ENCODE data around the gene RGS8. TPM values are rescaled to one million over a fixed set of nuclear protein-coding genes. Genes with fewer than 3 reads are reported as not detected.
A peak's percentile ranks its signal among the peaks of the same experiment; 100 is the strongest.

Gene RGS8
- total RNA-seq, 1 experiment from 2014 or later = 0.66 TPM

GRCh38 chr1:182703539-182703938, 19.2 kb upstream of the RGS8 start (continued):
- TF ChIP-seq ZBTB21 (CRISPR knock-in tag; IDR thresholded peaks at IDR 0.05; ENCODE audit: borderline replicate concordance) (no peak), ETV6 (CRISPR knock-in tag; IDR thresholded peaks at IDR 0.05) (no peak)

DNA sequence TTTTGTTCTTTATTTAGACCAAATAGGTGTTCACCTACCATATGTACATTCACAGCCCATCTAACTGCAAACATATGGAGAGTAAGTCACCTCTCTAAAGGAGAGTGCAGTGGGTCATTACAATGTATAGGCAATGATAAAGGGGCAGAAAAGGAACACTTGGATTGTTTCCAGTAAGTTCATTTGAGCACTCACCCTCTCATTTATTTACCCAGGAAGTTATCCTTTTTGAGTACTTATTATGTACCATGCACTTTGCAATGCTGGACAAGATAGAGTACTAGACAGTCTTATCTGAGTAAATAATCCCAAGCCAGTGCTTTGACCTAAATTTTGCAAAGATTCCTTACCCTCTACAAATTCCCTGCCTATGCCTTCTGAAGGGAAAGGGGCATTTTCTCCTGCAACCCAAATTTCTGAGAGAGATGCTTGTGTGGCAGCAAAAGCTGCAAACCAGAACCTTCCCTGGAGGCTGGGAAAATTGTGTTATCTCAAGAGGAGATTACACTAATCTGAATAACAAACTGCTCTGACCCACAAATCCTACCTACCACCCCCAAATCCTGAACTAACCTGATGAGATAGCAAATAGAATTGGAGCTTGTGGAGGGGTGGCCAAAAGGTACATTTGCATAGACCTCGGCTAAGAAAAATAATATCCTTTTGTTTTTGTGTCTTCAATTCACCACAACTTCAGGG, 18.6 kb upstream of the RGS8 start:
- TF ChIP-seq EMX1 (CRISPR knock-in tag; IDR thresholded peaks at IDR 0.05) = no peak
- no peak for TF ChIP-seq FOXP1 (CRISPR knock-in tag; IDR thresholded peaks at IDR 0.05; ENCODE audit: borderline replicate concordance)
- no peak for TF ChIP-seq NR1H2 (CRISPR knock-in tag; IDR thresholded peaks at IDR 0.05)
- TF ChIP-seq SP1 (CRISPR knock-in tag; conservative IDR thresholded peaks at IDR 0.05) = no peak
- no peak for TF ChIP-seq SMAD4 (CRISPR knock-in tag; IDR thresholded peaks at IDR 0.05)
- no peak for TF ChIP-seq GTF2I (CRISPR knock-in tag; conservative IDR thresholded peaks at IDR 0.05)
- TF ChIP-seq GRHL2 (CRISPR knock-in tag; IDR thresholded peaks at IDR 0.05; ENCODE audit: insufficient replicate concordance, severe bottlenecking) = no peak
- no peak for TF ChIP-seq USF2 (CRISPR knock-in tag; IDR thresholded peaks at IDR 0.05)
- TF ChIP-seq, protein P1, sequence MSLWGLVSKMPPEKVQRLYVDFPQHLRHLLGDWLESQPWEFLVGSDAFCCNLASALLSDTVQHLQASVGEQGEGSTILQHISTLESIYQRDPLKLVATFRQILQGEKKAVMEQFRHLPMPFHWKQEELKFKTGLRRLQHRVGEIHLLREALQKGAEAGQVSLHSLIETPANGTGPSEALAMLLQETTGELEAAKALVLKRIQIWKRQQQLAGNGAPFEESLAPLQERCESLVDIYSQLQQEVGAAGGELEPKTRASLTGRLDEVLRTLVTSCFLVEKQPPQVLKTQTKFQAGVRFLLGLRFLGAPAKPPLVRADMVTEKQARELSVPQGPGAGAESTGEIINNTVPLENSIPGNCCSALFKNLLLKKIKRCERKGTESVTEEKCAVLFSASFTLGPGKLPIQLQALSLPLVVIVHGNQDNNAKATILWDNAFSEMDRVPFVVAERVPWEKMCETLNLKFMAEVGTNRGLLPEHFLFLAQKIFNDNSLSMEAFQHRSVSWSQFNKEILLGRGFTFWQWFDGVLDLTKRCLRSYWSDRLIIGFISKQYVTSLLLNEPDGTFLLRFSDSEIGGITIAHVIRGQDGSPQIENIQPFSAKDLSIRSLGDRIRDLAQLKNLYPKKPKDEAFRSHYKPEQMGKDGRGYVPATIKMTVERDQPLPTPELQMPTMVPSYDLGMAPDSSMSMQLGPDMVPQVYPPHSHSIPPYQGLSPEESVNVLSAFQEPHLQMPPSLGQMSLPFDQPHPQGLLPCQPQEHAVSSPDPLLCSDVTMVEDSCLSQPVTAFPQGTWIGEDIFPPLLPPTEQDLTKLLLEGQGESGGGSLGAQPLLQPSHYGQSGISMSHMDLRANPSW (CRISPR knock-in tag; conservative IDR thresholded peaks at IDR 0.05; ENCODE audit: low read depth) = no peak
- no peak for TF ChIP-seq ZNF232 (CRISPR knock-in tag; IDR thresholded peaks at IDR 0.05)
- no peak for TF ChIP-seq NFE2L1 (CRISPR knock-in tag; IDR thresholded peaks at IDR 0.05)
- TF ChIP-seq GABPB1 (CRISPR knock-in tag; IDR thresholded peaks at IDR 0.05) = no peak
- TF ChIP-seq, protein P2, sequence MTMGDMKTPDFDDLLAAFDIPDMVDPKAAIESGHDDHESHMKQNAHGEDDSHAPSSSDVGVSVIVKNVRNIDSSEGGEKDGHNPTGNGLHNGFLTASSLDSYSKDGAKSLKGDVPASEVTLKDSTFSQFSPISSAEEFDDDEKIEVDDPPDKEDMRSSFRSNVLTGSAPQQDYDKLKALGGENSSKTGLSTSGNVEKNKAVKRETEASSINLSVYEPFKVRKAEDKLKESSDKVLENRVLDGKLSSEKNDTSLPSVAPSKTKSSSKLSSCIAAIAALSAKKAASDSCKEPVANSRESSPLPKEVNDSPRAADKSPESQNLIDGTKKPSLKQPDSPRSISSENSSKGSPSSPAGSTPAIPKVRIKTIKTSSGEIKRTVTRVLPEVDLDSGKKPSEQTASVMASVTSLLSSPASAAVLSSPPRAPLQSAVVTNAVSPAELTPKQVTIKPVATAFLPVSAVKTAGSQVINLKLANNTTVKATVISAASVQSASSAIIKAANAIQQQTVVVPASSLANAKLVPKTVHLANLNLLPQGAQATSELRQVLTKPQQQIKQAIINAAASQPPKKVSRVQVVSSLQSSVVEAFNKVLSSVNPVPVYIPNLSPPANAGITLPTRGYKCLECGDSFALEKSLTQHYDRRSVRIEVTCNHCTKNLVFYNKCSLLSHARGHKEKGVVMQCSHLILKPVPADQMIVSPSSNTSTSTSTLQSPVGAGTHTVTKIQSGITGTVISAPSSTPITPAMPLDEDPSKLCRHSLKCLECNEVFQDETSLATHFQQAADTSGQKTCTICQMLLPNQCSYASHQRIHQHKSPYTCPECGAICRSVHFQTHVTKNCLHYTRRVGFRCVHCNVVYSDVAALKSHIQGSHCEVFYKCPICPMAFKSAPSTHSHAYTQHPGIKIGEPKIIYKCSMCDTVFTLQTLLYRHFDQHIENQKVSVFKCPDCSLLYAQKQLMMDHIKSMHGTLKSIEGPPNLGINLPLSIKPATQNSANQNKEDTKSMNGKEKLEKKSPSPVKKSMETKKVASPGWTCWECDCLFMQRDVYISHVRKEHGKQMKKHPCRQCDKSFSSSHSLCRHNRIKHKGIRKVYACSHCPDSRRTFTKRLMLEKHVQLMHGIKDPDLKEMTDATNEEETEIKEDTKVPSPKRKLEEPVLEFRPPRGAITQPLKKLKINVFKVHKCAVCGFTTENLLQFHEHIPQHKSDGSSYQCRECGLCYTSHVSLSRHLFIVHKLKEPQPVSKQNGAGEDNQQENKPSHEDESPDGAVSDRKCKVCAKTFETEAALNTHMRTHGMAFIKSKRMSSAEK (CRISPR knock-in tag; IDR thresholded peaks at IDR 0.05; ENCODE audit: borderline replicate concordance) = no peak
- TF ChIP-seq, protein P3, sequence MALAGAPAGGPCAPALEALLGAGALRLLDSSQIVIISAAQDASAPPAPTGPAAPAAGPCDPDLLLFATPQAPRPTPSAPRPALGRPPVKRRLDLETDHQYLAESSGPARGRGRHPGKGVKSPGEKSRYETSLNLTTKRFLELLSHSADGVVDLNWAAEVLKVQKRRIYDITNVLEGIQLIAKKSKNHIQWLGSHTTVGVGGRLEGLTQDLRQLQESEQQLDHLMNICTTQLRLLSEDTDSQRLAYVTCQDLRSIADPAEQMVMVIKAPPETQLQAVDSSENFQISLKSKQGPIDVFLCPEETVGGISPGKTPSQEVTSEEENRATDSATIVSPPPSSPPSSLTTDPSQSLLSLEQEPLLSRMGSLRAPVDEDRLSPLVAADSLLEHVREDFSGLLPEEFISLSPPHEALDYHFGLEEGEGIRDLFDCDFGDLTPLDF (CRISPR knock-in tag; IDR thresholded peaks at IDR 0.05) = no peak
- TF ChIP-seq ATF1 (CRISPR knock-in tag; IDR thresholded peaks at IDR 0.05) = no peak
- ATAC-seq (no peak), DNase-seq (ENCODE audit: low spot score) (no peak)
- H3K27me3 Mint-ChIP-seq (ENCODE audit: low read depth) = peaks cover 3% of the 10 kb centered on the region; the same call in 1 of the 2 replicates
- H3K4me1 Mint-ChIP-seq = peaks cover 62% of the 10 kb centered on the region
- H3K4me3 Mint-ChIP-seq = no peak overlapping the region
- ChIA-PET POLR2A (no interaction called here), CTCF (interaction anchor here (1.0 to 1.1 kb wide), 2 partner anchors 104 to 108 kb away, joined by 3 read pairs; no protein-coding TSS in a partner anchor)
- H3K9me3 Mint-ChIP-seq = no peaks in the 10 kb centered on the region
- H3K36me3 Mint-ChIP-seq = no peaks in the 10 kb centered on the region
- H3K27ac Mint-ChIP-seq = 0 out of 2 replicates have a peak overlapping the region, but pooled peaks have one; percentile 54

Data from WTC11 (cell line).